PFSK-1 (cell line): ENCODE results near the gene MYO1G.

Experiments
- POLR2AphosphoS5 ChIP-seq: IDR thresholded peaks from 2 replicates; pipeline ENCODE4 v1.6.1; 2012; ENCODE audit warnings: low read depth, mild to moderate bottlenecking, control low read depth, low read length, moderate library complexity
- REST ChIP-seq, 2 experiments: IDR thresholded peaks; 2 replicates each; pipeline versions ENCODE4 v1.6.1 to v1.8.0; 2011 to 2012; ENCODE audit warnings: low read depth in 2 of 2, low read length in 2 of 2, control low read depth in 1 of 2, inconsistent platforms in 1 of 2, mild to moderate bottlenecking in 1 of 2, moderate library complexity in 1 of 2; ENCODE audit not compliant: insufficient read depth in 1 of 2
- TAF1 ChIP-seq: IDR thresholded peaks from 2 replicates; pipeline ENCODE4 v1.6.1; 2012; ENCODE audit warnings: low read length, control low read depth, borderline replicate concordance; ENCODE audit not compliant: insufficient read depth

GRCh38 chr7:44967571-44968446, 11.0 kb downstream of the MYO1G start:
- TF ChIP-seq REST (IDR thresholded peaks at IDR 0.05; ENCODE audit: insufficient read depth in 1 of 2, low read depth in 2 of 2, low read length in 2 of 2) (no peak), POLR2AphosphoS5 (no peak), TAF1 (no peak)
